Esophagus squamous epithelium (tissue), 4 donors: ENCODE results near the gene KLF13.

Experiments used
- CTCF ChIP-seq, 6 experiments: fragments of 450-650 bp in 4 of 6; fragments of 200-600 bp in 2 of 6; sonication (generic) in 2 of 6; IDR thresholded peaks; one replicate each; pipeline ENCODE4 v1.5.1; 2016 to 2019; ENCODE audit warnings: antibody characterized with exemption in 6 of 6, mild to moderate bottlenecking in 4 of 6, moderate library complexity in 4 of 6
- POLR2A ChIP-seq, 4 donors: fragments of 450-650 bp; IDR thresholded peaks; one replicate each; pipeline ENCODE4 v1.6.1; 2017; ENCODE audit warnings: antibody characterized with exemption in 4 of 4, mild to moderate bottlenecking in 4 of 4, moderate library complexity in 3 of 4

GRCh38 chr15:31295658-31296057, 31.0 kb upstream of the KLF13 start:
- TF ChIP-seq CTCF (IDR thresholded peaks at IDR 0.05) (no peak), POLR2A (IDR thresholded peaks at IDR 0.05) (no peak)
